PC-9 (cell line): ENCODE results near the gene RAE1. TPM values are rescaled to one million over a fixed set of nuclear protein-coding genes. Genes with fewer than 3 reads are reported as not detected.

Experiments
- BruUV-seq: library from RNA; stranded (reverse); fragments of 400-500 nt; replicated peaks from 2 replicates; lab custom pipeline; 2021; lab: Mats Ljungman, UMichigan
- CTCF ChIA-PET: fragments of 300-600 bp; sonication (Branson Sonifier 250); formaldehyde crosslinking; loops from one replicate; lab custom pipeline; 2022; ENCODE audit warnings: antibody characterized with exemption; lab: Charles Lee
- POLR2A ChIA-PET: fragments of 300-600 bp; sonication (Branson Sonifier 250); formaldehyde crosslinking; loops from one replicate; lab custom pipeline; 2022; ENCODE audit warnings: antibody characterized with exemption; ENCODE audit not compliant: unreplicated experiment; lab: Charles Lee
- DNase-seq, 2 experiments: peaks; one replicate each; pipeline versions ENCODE4 v3.0.0 to v3.0.0-alpha.2; 2015 to 2022; ENCODE audit warnings: mixed read lengths in 1 of 2
- H2AFZ ChIP-seq: fragments of 200-600 bp; sonication (generic); 2 replicates; pipeline ENCODE4 v1.8.1; 2017; ENCODE audit warnings: antibody characterized with exemption
- H3F3A ChIP-seq: fragments of 200-600 bp; sonication (generic); 2 replicates; pipeline ENCODE4 v1.8.1; 2017; ENCODE audit warnings: antibody characterized with exemption, mild to moderate bottlenecking, low read depth; ENCODE audit not compliant: insufficient read depth
- H3K27ac ChIP-seq: fragments of 200-600 bp; sonication (generic); 2 replicates; pipeline ENCODE4 v1.6.1; 2016; ENCODE audit warnings: mixed run types
- H3K27me3 ChIP-seq: fragments of 200-600 bp; sonication (generic); 2 replicates; pipeline ENCODE4 v1.6.1; 2016; ENCODE audit warnings: low read depth, mixed run types; ENCODE audit not compliant: insufficient read depth
- H3K36me3 ChIP-seq: fragments of 200-600 bp; sonication (generic); 2 replicates; pipeline ENCODE4 v1.6.1; 2016; ENCODE audit warnings: low read depth, mixed run types
- H3K4me1 ChIP-seq: fragments of 200-600 bp; sonication (generic); replicated peaks from 2 replicates; pipeline ENCODE4 v1.6.1; 2016; ENCODE audit warnings: mixed run types; ENCODE audit not compliant: insufficient read depth
- H3K4me2 ChIP-seq: fragments of 200-600 bp; sonication (generic); 2 replicates; pipeline ENCODE4 v1.6.1; 2017; ENCODE audit warnings: mixed run types
- H3K4me3 ChIP-seq: fragments of 200-600 bp; sonication (generic); 2 replicates; pipeline ENCODE4 v1.6.1; 2016; ENCODE audit warnings: mixed run types
- H3K79me2 ChIP-seq: fragments of 200-600 bp; sonication (generic); 2 replicates; pipeline ENCODE4 v1.6.1; 2017; ENCODE audit warnings: low read depth, mixed run types
- H3K9me2 ChIP-seq: fragments of 200-600 bp; sonication (generic); 2 replicates; pipeline ENCODE4 v1.8.1; 2017; ENCODE audit warnings: mild to moderate bottlenecking; ENCODE audit not compliant: insufficient read depth
- H3K9me3 ChIP-seq: fragments of 200-600 bp; sonication (generic); 2 replicates; pipeline ENCODE4 v1.8.1; 2016; ENCODE audit warnings: low read depth; ENCODE audit not compliant: insufficient read depth
- H4K20me1 ChIP-seq: fragments of 200-600 bp; sonication (generic); 2 replicates; pipeline ENCODE4 v1.8.1; 2017; ENCODE audit not compliant: insufficient read depth
- CTCF ChIP-seq: fragments of 200-600 bp; sonication (generic); conservative IDR thresholded peaks from 2 replicates; pipeline ENCODE4 v1.6.1; 2017; ENCODE audit warnings: mixed run types, antibody characterized with exemption, mild to moderate bottlenecking, moderate library complexity
- EZH2 ChIP-seq: fragments of 200-600 bp; sonication (generic); IDR thresholded peaks from 2 replicates; pipeline ENCODE4 v1.8.0; 2017; ENCODE audit warnings: antibody characterized with exemption, low read depth
- intact Hi-C: fragments of 100-400 bp; cut with micrococcal nuclease; formaldehyde crosslinking; loops from one replicate; pipeline ENCODE4 v1.10.0; 2022; ENCODE audit not compliant: unreplicated experiment
- total RNA-seq: library from RNA; stranded (reverse); gene quantifications from 2 replicates; pipeline ENCODE4 v1.2.3, GENCODE V29; 2021

The RAE1 gene
- total RNA-seq, 1 experiment from 2014 or later, result 38.4 TPM

GRCh38 chr20:57392512-57393271, 41.6 kb downstream of the RAE1 start:
- BruUV-seq, result no TSS peak
- Histone ChIP-seq H3K4me1 (peaks cover 12% of the 10 kb centered on the region), H3K9me2 (no peaks in the 10 kb centered on the region), H3K79me2 (no peaks in the 10 kb centered on the region), H4K20me1 (0 out of 2 replicates have a peak, but pooled peaks cover 7% of the 10 kb centered on the region), H2AFZ (no peak overlapping the region), H3K4me2 (peak overlapping the region; percentile 80), H3K4me3 (peak overlapping the region; percentile 52; the same call in 1 of the 2 replicates), H3K36me3 (no peaks in the 10 kb centered on the region), H3K9me3 (no peaks in the 10 kb centered on the region), H3K27me3 (no peaks in the 10 kb centered on the region), H3K27ac (no peak overlapping the region), H3F3A (peaks cover 11% of the 10 kb centered on the region; the same call in 1 of the 2 replicates)
- DNase-seq, result no peak
- intact Hi-C loops, result loop anchor here (2.0 kb wide), 1 partner anchor 42 kb away; no protein-coding TSS in a partner anchor
- ChIA-PET POLR2A (interaction anchor here (0.5 to 0.6 kb wide), 2 partner anchors 35 to 56 kb away, joined by 10 to 24 read pairs; no protein-coding TSS in a partner anchor), CTCF (no interaction called here)
- TF ChIP-seq EZH2 (no peak), CTCF (no peak)

- H3K4me1 ChIP-seq, result peaks cover 12% of the 10 kb centered on the region
- no TSS peak for BruUV-seq
- no peak overlapping the region for H3K4me3 ChIP-seq
- no peaks in the 10 kb centered on the region for H3K36me3 ChIP-seq
- no peaks in the 10 kb centered on the region for H3K27me3 ChIP-seq
- H3K9me3 ChIP-seq, result no peaks in the 10 kb centered on the region
- H3K27ac ChIP-seq, result no peak overlapping the region
- H3K9me2 ChIP-seq, result no peaks in the 10 kb centered on the region
- CTCF ChIA-PET, result no interaction called here
- no peak overlapping the region for H2AFZ ChIP-seq
- H4K20me1 ChIP-seq, result 0 out of 2 replicates have a peak, but pooled peaks cover 7% of the 10 kb centered on the region
- DNase-seq, result peak; percentile 39 to 55
- no peaks in the 10 kb centered on the region for H3K79me2 ChIP-seq
- TF ChIP-seq CTCF, result no peak
- TF ChIP-seq EZH2, result no peak
- POLR2A ChIA-PET, result interaction anchor here (0.5 kb wide), 1 partner anchor 34 kb away, joined by 24 read pairs; no protein-coding TSS in a partner anchor
- intact Hi-C loops, result loop anchor here (2.0 kb wide), 1 partner anchor 41 kb away; no protein-coding TSS in a partner anchor
- H3K4me2 ChIP-seq, result no peak overlapping the region
- peaks cover 5% of the 10 kb centered on the region; the same call in 1 of the 2 replicates for H3F3A ChIP-seq
These were observed 42.5 kb downstream of the RAE1 start for GRCh38 chr20:57393321-57394120.
